Measurements from ENCODE around the gene PLEKHB2. TPM values are rescaled to one million over a fixed set of nuclear protein-coding genes. Genes with fewer than 3 reads are reported as not detected.
"Not testable (repeated sequence)": the region's sequence is repeated elsewhere in the genome, so short reads cannot be mapped to it uniquely, and the experiment has no call there.

Gene PLEKHB2
- total RNA-seq, 1 experiment from 2014 or later, result 94.8 TPM

DNA sequence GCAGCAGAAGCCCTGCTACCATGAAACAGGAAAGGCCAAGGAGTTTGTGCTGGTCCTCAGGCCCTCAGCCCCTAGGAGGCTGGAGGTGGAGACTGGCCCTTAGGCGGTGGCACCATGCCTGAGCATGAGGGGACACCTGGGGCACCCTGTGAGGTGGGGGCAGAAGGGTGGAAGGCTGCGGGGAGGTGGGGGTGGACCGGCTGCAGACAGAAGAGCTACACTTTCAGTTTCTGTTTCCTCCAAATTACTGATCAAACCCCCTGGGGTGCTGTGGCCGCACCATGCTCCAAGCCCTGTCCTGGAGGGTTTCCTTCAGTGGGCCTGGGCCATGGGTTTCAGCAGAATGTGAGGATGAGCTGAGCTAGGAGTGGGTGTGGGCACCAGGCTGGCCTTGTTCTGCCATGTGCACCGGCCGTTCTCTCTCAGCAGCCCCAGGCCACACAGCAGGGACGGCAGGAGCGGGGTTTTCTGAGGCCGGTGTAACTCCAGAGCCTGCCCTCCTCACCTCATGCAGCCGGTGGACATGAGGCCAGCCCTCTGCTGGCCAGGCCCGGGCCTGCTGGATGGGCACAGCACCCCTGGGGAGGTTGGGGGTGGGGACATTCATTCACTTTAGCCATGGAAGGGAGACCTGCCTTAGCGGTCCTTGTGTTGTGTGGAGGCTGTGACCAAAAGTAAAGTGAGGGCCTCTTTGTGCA is 51.5 kb downstream of the PLEKHB2 start:
- peaks cover 0 to 12% of the 10 kb centered on the region in 2 experiments; a peak in 2 of 4 replicates for H3K4me1 ChIP-seq (ENCODE audit: control insufficient read depth in 1 of 2, insufficient read depth in 2 of 2, low read length in 2 of 2)
- H3K9ac ChIP-seq (ENCODE audit: low read length), result no peak overlapping the region
- H2AFZ ChIP-seq (ENCODE audit: low read depth, low read length, poor library complexity, severe bottlenecking), result no peak overlapping the region
- no peaks in the 10 kb centered on the region for H3K36me3 ChIP-seq (ENCODE audit: control insufficient read depth in 1 of 2, insufficient read depth in 2 of 2, low read length in 2 of 2)
- H3K9me3 ChIP-seq (ENCODE audit: control insufficient read depth in 1 of 2, insufficient read depth in 1 of 2, low read depth in 1 of 2, low read length in 2 of 2), result no peaks in the 10 kb centered on the region
- ChIA-PET CTCF (no interaction called here), POLR2A (no interaction called here), RAD21 (ENCODE audit: low non-redundant PET in 1 of 2, low total read pairs in 2 of 2, uncharacterized antibody in 2 of 2, unreplicated experiment in 2 of 2) (no interaction called here)
- intact Hi-C loops (cut with micrococcal nuclease), result no loop called here
- no peak for DNase-seq (ENCODE audit: low read depth, low spot score)
- H3K9me2 ChIP-seq (ENCODE audit: insufficient read depth), result no peaks in the 10 kb centered on the region
- no peaks in the 10 kb centered on the region for H4K20me1 ChIP-seq (ENCODE audit: insufficient read depth)
- no peak overlapping the region for H3K4me3 ChIP-seq (replicated peaks in 1 of 2; ENCODE audit: low read depth in 1 of 2, low read length in 2 of 2)
- no peak overlapping the region for H3K4me2 ChIP-seq (ENCODE audit: low read length)
- TF ChIP-seq, protein P1, sequence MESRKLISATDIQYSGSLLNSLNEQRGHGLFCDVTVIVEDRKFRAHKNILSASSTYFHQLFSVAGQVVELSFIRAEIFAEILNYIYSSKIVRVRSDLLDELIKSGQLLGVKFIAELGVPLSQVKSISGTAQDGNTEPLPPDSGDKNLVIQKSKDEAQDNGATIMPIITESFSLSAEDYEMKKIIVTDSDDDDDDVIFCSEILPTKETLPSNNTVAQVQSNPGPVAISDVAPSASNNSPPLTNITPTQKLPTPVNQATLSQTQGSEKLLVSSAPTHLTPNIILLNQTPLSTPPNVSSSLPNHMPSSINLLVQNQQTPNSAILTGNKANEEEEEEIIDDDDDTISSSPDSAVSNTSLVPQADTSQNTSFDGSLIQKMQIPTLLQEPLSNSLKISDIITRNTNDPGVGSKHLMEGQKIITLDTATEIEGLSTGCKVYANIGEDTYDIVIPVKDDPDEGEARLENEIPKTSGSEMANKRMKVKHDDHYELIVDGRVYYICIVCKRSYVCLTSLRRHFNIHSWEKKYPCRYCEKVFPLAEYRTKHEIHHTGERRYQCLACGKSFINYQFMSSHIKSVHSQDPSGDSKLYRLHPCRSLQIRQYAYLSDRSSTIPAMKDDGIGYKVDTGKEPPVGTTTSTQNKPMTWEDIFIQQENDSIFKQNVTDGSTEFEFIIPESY (IDR thresholded peaks at IDR 0.05; ENCODE audit: extremely low read depth, insufficient replicate concordance, low read length), result no peak
- no peak for TF ChIP-seq SRF (IDR thresholded peaks at IDR 0.05; ENCODE audit: low read depth)
- TF ChIP-seq, protein P2, sequence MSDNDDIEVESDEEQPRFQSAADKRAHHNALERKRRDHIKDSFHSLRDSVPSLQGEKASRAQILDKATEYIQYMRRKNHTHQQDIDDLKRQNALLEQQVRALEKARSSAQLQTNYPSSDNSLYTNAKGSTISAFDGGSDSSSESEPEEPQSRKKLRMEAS (IDR thresholded peaks at IDR 0.05), result no peak
- TF ChIP-seq, protein P3, sequence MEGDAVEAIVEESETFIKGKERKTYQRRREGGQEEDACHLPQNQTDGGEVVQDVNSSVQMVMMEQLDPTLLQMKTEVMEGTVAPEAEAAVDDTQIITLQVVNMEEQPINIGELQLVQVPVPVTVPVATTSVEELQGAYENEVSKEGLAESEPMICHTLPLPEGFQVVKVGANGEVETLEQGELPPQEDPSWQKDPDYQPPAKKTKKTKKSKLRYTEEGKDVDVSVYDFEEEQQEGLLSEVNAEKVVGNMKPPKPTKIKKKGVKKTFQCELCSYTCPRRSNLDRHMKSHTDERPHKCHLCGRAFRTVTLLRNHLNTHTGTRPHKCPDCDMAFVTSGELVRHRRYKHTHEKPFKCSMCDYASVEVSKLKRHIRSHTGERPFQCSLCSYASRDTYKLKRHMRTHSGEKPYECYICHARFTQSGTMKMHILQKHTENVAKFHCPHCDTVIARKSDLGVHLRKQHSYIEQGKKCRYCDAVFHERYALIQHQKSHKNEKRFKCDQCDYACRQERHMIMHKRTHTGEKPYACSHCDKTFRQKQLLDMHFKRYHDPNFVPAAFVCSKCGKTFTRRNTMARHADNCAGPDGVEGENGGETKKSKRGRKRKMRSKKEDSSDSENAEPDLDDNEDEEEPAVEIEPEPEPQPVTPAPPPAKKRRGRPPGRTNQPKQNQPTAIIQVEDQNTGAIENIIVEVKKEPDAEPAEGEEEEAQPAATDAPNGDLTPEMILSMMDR (IDR thresholded peaks at IDR 0.05 in 2 of 3, conservative IDR thresholded peaks at IDR 0.05 in 1 of 3; ENCODE audit: borderline replicate concordance in 1 of 3, insufficient read depth in 1 of 3, low read depth in 2 of 3, low read length in 2 of 3), result peak in 2 of 3 experiments; percentile 33 to 38; a peak in 3 of 6 replicates
- ATAC-seq, result no peak
- no TSS peak for BruUV-seq (replicated peaks)
- no peaks in the 10 kb centered on the region for H3K79me2 ChIP-seq (ENCODE audit: insufficient read depth, low read length)
- no peak overlapping the region for H3K27ac ChIP-seq (ENCODE audit: low read depth, low read length)
- H3K27me3 ChIP-seq (ENCODE audit: insufficient read depth, low read length), result no peaks in the 10 kb centered on the region

DNA sequence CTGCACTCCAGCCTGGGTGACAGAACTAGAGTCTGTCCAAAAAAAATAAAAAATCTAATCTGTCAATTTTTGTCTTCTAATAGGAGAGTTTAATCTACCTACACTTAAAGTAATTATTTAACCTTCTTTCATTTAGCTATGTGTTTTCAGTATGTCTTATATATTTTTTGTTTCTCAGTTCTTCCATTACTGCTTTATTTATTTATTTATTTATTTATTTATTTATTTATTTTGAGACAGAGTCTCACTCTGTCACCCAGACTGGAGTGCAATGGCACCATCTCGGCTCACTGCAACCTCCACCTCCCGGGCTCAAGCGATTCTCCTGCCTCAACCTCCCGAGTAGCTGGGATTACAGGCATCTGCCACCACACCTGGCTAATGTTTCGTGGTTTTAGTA is 60.4 kb downstream of the PLEKHB2 start:
- ATAC-seq; H3K9ac ChIP-seq (ENCODE audit: low read length); H3K4me3 ChIP-seq (replicated peaks in 1 of 2; ENCODE audit: low read depth in 1 of 2, low read length in 2 of 2); H3K27me3 ChIP-seq (ENCODE audit: insufficient read depth, low read length); H3K36me3 ChIP-seq (ENCODE audit: control insufficient read depth in 1 of 2, insufficient read depth in 2 of 2, low read length in 2 of 2); H2AFZ ChIP-seq (ENCODE audit: low read depth, low read length, poor library complexity, severe bottlenecking); intact Hi-C loops (cut with micrococcal nuclease); H3K4me1 ChIP-seq (ENCODE audit: control insufficient read depth in 1 of 2, insufficient read depth in 2 of 2, low read length in 2 of 2); RAD21 ChIA-PET (ENCODE audit: low non-redundant PET in 1 of 2, low total read pairs in 2 of 2, uncharacterized antibody in 2 of 2, unreplicated experiment in 2 of 2); H3K4me2 ChIP-seq (ENCODE audit: low read length); H3K79me2 ChIP-seq (ENCODE audit: insufficient read depth, low read length); H4K20me1 ChIP-seq (ENCODE audit: insufficient read depth); BruUV-seq (replicated peaks); H3K27ac ChIP-seq (ENCODE audit: low read depth, low read length); CTCF ChIA-PET; H3K9me3 ChIP-seq (ENCODE audit: control insufficient read depth in 1 of 2, insufficient read depth in 1 of 2, low read depth in 1 of 2, low read length in 2 of 2); DNase-seq (ENCODE audit: low read depth, low spot score); H3K9me2 ChIP-seq (ENCODE audit: insufficient read depth): not testable (repeated sequence)
- POLR2A ChIA-PET, result interaction anchor here (0.6 kb wide), 1 partner anchor 11 kb away, joined by 3 read pairs; no protein-coding TSS in a partner anchor
